Measurements from ENCODE around the gene LEAP2.

The LEAP2 gene

DNA sequence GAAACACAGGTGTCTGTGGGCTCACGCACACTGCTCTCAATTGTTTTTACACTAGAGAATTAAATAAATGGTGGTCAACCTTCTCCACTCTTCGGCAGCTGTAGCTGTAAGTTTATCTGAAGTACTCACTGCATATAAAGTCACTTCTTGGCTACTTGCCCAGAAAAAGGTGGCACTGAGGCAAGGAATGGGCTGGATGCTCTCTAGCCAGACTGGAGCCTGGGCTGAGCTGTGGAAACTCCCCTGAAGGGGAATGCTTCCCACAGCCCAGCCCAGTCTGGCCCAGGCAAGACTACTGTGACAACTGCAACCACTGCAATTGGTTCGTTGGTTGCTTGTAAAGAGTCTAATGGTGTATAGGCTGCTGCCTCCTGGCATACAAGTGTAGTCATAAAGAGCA is 4.5 kb downstream of the LEAP2 start:
- no peak for DNase-seq (ENCODE audit: low read depth in 3 of 3)

GRCh38 chr5:132883261-132883834 is 9.9 kb downstream of the LEAP2 start:
- DNase-seq (ENCODE audit: low read depth in 3 of 3), result no peak

- DNase-seq (ENCODE audit: low read depth in 3 of 3), result no peak
Measured at GRCh38 chr5:132884548-132884947, 11.1 kb downstream of the LEAP2 start.

GRCh38 chr5:132886064-132886823 is 12.8 kb downstream of the LEAP2 start:
- no peak for DNase-seq (ENCODE audit: low read depth in 3 of 3)

DNA sequence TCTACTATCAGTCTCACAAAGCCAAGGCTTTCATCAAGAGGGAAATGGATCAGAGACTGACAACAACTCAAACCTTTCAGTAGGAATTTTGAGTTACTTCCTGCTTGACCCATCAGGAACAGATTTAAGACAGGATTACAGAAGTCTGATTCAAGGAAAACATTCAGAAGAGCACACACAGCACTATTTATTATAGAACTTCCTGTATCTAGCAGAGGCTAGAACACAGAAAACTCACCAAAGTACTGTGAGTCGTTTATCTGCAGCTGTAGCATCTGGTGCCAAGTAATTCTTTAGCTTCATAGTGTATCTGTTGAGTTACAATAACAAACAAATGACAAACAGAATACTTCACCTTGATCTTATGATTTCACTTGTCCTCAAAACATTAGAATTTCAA is 13.8 kb downstream of the LEAP2 start:
- no peak for DNase-seq (ENCODE audit: low read depth in 3 of 3)

DNA sequence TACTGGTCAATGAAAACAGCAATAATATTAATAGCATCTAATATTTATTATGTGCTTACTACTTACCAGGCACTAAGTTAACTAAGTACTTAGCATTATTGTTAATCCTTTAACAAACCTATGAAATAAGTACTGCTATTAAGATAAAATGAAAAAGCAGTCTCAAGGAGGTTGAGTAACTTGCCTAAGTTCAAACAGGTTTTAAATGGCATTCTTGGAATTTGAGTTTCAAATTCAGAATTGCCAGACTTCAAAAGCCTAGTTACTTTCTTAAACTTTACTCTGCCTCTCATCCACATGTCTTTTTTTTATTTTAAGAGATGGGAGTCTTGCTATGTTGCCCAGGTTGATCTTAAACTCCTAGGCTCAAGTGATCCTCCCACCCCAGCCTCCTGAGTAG is 16.0 kb downstream of the LEAP2 start:
- no peak for DNase-seq (ENCODE audit: low read depth in 3 of 3)

- DNase-seq (ENCODE audit: low read depth in 3 of 3), result no peak
Measured at GRCh38 chr5:132890817-132891216, 17.3 kb downstream of the LEAP2 start.

- DNase-seq (ENCODE audit: low read depth in 3 of 3), result no peak
Measured at GRCh38 chr5:132895719-132896305, 22.3 kb downstream of the LEAP2 start.

- DNase-seq (ENCODE audit: low read depth in 3 of 3), result no peak
Measured at GRCh38 chr5:132896685-132897084, 23.2 kb downstream of the LEAP2 start.

DNA sequence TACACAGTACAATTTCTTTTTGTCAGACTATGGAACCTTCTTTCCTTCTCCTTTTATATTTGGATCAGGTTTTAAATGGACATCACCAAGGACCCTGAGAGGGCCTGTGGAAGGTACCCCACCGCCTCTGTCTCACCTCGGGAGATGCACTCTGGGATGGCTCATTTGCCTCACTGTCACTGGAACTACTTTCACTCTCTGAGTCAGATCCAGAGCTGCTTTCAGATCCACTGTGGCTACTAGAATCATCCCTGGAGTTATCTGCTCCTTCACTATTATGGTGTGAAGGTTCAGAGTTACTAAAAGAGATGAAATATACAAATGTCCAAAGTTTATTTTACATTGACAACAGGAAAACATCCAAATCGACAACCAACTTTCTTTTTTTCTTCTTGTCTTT is 24.6 kb downstream of the LEAP2 start:
- no peak for DNase-seq (ENCODE audit: low read depth in 3 of 3)

GRCh38 chr5:132901036-132901435 is 27.6 kb downstream of the LEAP2 start:
- DNase-seq (ENCODE audit: low read depth in 3 of 3), result no peak

- no peak for DNase-seq (ENCODE audit: low read depth in 3 of 3)
Measured at GRCh38 chr5:132901730-132902129, 28.3 kb downstream of the LEAP2 start.

DNA sequence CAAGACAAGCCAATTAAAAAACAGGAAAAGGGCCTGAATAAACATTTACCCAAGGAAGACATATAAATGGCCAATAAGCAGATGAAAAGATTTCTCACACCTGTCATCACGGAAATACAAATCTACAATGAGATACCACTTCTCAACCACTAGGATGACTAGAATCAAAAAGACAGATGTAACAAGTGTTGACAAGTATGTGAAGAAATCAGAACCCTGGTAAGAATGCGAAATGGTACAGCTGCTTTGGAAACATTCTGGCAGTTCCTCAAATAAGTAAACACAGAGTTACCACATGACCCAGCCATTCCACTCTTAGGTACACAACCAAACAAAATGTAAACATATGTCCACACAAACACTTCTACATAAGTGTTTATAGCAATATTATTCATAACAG is 32.5 kb downstream of the LEAP2 start:
- DNase-seq (ENCODE audit: low read depth in 3 of 3), result no peak

DNA sequence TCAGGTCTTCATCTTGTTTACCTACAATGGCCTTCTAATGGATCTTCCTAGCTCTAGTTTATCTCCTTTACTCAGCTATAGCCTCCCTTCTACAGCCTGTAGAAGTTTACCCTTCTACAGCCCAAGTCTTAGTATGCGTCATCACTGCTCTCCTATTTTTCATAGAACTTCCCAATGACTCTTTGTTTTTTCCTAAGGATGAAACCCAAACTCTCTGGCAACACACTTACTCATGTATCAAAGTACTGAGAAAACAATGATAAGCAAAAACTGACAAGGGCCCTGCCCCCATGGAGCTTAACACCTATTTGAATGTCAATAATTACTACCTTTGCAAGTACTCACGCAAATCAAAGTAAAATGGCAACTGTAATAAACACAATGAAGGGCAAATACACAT is 33.7 kb downstream of the LEAP2 start:
- DNase-seq (ENCODE audit: low read depth in 3 of 3), result no peak

GRCh38 chr5:132909702-132910101 is 36.2 kb downstream of the LEAP2 start:
- DNase-seq (ENCODE audit: low read depth in 3 of 3), result no peak

- no peak for DNase-seq (ENCODE audit: low read depth in 3 of 3)
Measured at GRCh38 chr5:132915681-132916080, 42.2 kb downstream of the LEAP2 start.

DNA sequence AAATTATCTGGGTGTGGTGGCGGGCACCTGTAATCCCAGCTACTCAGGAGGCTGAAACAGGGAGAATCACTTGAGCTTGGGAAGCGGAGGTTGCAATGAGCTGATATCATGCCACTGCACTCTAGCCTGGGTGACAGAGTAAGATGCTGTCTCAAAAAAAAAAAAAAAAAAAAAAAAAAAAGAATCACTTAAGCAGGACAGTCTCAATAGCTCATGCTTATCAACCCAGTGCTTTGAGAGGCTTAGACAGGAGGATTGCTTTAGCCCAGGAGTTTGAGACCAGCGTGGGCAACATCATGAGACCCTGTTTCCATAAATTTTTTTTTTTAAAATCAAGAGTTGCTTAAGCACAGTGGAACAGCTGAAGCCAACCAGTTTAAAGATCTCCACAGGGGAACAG is 42.6 kb downstream of the LEAP2 start:
- no peak for DNase-seq (ENCODE audit: low read depth in 3 of 3)
